Uterus (tissue), 4 donors: ENCODE results near the gene PRRC2A. TPM values are rescaled to one million over a fixed set of nuclear protein-coding genes. Genes with fewer than 3 reads are reported as not detected.
A peak's percentile ranks its signal among the peaks of the same experiment; 100 is the strongest.

Experiments used
- DNase-seq, 2 donors: peaks; one replicate each; pipeline ENCODE4 v3.0.0-alpha.2; 2019 to 2020
- H3K27ac ChIP-seq, 2 donors: fragments of 200-600 bp; sonication (generic); 1 replicate in 1 of 2; 2 replicates in 1 of 2; pipeline ENCODE4 v1.5.1; 2016 to 2018
- H3K27me3 ChIP-seq, 2 donors: fragments of 200-600 bp; sonication (generic); one replicate each; pipeline ENCODE4 v1.5.1; 2018 to 2019; ENCODE audit warnings: control low read depth in 1 of 2
- H3K36me3 ChIP-seq, 2 donors: fragments of 200-600 bp; sonication (generic); one replicate each; pipeline ENCODE4 v1.5.1; 2019; ENCODE audit warnings: control low read depth in 1 of 2
- H3K4me1 ChIP-seq, 2 donors: fragments of 200-600 bp; sonication (generic); one replicate each; pipeline ENCODE4 v1.5.1; 2018 to 2019; ENCODE audit warnings: control low read depth in 1 of 2
- H3K4me3 ChIP-seq, 2 donors: fragments of 200-600 bp; sonication (generic); 1 replicate in 1 of 2; 2 replicates in 1 of 2; pipeline ENCODE4 v1.5.1; 2018 to 2019; ENCODE audit warnings: mild to moderate bottlenecking in 1 of 2
- H3K9me3 ChIP-seq, 2 donors: fragments of 200-600 bp; sonication (generic); one replicate each; pipeline ENCODE4 v1.5.1; 2019; ENCODE audit warnings: control low read depth in 1 of 2
- POLR2A ChIP-seq, 2 donors: fragments of 450-650 bp; IDR thresholded peaks; one replicate each; pipeline ENCODE4 v1.6.1; 2016; ENCODE audit warnings: antibody characterized with exemption in 2 of 2, mild to moderate bottlenecking in 1 of 2, moderate library complexity in 1 of 2
- intact Hi-C: fragments of 100-400 bp; cut with DNase I; formaldehyde crosslinking; loops from one replicate; pipeline ENCODE4 v1.15.1; 2023; ENCODE audit warnings: low total_unique reads
- total RNA-seq, 4 donors: library from RNA; depleted of rRNA in 3 of 4; stranded (reverse); fragments of >200 nt in 3 of 4; gene quantifications; one replicate each; pipeline versions ENCODE4 v1.1.0 to v1.2.4, GENCODE V29; 2014 to 2023
- TF ChIP-seq, protein P1 (sequence below), 4 experiments: fragments of 200-600 bp in 2 of 4; fragments of 450-650 bp in 2 of 4; sonication (generic) in 2 of 4; IDR thresholded peaks; one replicate each; pipeline ENCODE4 v1.5.1; 2016 to 2019; ENCODE audit warnings: antibody characterized with exemption in 4 of 4, mild to moderate bottlenecking in 2 of 4, moderate library complexity in 1 of 4
- donor health status: DM: yes; HTN: yes; CAD: no.

PRRC2A gene
- total RNA-seq, 4 donors from 2014 or later, result 35.4 to 218 (median 48.0) TPM

- DNase-seq, result peak; percentile 98
- peak; percentile 79 to 80 for TF ChIP-seq POLR2A (IDR thresholded peaks at IDR 0.05)
- TF ChIP-seq, protein P1, sequence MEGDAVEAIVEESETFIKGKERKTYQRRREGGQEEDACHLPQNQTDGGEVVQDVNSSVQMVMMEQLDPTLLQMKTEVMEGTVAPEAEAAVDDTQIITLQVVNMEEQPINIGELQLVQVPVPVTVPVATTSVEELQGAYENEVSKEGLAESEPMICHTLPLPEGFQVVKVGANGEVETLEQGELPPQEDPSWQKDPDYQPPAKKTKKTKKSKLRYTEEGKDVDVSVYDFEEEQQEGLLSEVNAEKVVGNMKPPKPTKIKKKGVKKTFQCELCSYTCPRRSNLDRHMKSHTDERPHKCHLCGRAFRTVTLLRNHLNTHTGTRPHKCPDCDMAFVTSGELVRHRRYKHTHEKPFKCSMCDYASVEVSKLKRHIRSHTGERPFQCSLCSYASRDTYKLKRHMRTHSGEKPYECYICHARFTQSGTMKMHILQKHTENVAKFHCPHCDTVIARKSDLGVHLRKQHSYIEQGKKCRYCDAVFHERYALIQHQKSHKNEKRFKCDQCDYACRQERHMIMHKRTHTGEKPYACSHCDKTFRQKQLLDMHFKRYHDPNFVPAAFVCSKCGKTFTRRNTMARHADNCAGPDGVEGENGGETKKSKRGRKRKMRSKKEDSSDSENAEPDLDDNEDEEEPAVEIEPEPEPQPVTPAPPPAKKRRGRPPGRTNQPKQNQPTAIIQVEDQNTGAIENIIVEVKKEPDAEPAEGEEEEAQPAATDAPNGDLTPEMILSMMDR (IDR thresholded peaks at IDR 0.05), result peak in 3 of 4 experiments; percentile 20 to 28 (median 21)
- peak within 1 kb of the TSS; percentile 91 to 97 for H3K27ac ChIP-seq
- H3K27me3 ChIP-seq, result no peaks in the 10 kb centered on the region
- no peaks in the 10 kb centered on the region for H3K36me3 ChIP-seq
- H3K9me3 ChIP-seq, result no peaks in the 10 kb centered on the region
- peaks cover 8 to 16% of the 10 kb centered on the region in 2 donors for H3K4me1 ChIP-seq
- intact Hi-C loops, result no loop called here
- peak within 1 kb of the TSS; percentile 91 to 93 for H3K4me3 ChIP-seq
Observed at GRCh38 chr6:31665501-31666336, 45.2 kb downstream of the PRRC2A start, which contains the start of gene CSNK2B. CSNK2B (plus strand) TSS chr6:31666080; CDS start chr6:31666832, 752 bp downstream.

DNA sequence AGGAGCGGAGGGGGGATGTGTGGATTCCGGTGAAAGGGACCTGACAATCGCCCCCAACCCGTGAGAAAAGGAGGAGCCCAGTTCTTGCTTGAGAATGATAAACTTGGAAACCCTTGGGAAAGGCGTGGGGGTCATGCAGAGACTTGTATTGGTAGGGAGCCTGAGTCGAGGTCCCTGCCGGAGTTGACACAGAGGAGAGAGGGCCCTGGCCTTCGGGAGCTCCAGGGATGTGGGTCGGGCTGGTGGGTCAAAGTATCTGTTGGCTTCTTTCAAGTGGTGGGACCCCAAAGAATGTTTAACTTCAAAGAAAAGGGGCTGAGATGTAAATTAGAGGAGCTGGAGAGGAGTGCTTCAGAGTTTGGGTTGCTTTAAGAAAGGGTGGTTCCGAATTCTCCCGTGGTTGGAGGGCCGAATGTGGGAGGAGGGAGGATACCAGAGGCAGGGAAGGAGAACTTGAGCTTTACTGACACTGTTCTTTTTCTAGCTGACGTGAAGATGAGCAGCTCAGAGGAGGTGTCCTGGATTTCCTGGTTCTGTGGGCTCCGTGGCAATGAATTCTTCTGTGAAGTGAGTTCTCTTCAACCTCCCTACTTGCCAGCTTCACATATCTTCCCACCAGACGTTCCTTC is 45.9 kb downstream of the PRRC2A start:
- Histone ChIP-seq H3K36me3 (no peaks in the 10 kb centered on the region), H3K9me3 (no peaks in the 10 kb centered on the region), H3K27me3 (no peaks in the 10 kb centered on the region), H3K4me3 (peak overlapping the region; percentile 91 to 93), H3K27ac (peak overlapping the region; percentile 91 to 97), H3K4me1 (peaks cover 8 to 16% of the 10 kb centered on the region in 2 donors)
- DNase-seq, result no peak
- TF ChIP-seq, protein P1 (IDR thresholded peaks at IDR 0.05), result no peak
- TF ChIP-seq POLR2A (IDR thresholded peaks at IDR 0.05), result no peak
- intact Hi-C loops, result no loop called here

DNA sequence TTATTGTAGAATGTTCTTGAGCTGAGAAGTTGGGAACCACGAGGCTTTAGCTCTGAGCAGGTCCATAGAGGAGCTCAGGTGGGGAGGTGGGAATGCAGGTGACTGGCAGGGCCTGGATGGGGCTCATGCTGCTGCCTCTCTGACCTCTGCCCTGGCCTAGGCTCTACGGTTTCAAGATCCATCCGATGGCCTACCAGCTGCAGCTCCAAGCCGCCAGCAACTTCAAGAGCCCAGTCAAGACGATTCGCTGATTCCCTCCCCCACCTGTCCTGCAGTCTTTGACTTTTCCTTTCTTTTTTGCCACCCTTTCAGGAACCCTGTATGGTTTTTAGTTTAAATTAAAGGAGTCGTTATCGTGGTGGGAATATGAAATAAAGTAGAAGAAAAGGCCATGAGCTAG is 49.2 kb downstream of the PRRC2A start, which contains the start of gene LY6G5B:
Gene LY6G5B (plus strand): TSS at position 301 of the 400 bp plus-strand sequence. CDS start 975 bp downstream, outside the sequence.
- H3K9me3 ChIP-seq, result no peaks in the 10 kb centered on the region
- peaks cover 8 to 10% of the 10 kb centered on the region in 2 donors for H3K4me1 ChIP-seq
- no peak for TF ChIP-seq POLR2A (IDR thresholded peaks at IDR 0.05)
- TF ChIP-seq, protein P1 (IDR thresholded peaks at IDR 0.05), result no peak
- DNase-seq, result no peak
- H3K27ac ChIP-seq, result no peak within 1 kb of the TSS
- no peaks in the 10 kb centered on the region for H3K27me3 ChIP-seq
- H3K4me3 ChIP-seq, result no peak within 1 kb of the TSS
- intact Hi-C loops, result no loop called here
- H3K36me3 ChIP-seq, result no peaks in the 10 kb centered on the region

DNA sequence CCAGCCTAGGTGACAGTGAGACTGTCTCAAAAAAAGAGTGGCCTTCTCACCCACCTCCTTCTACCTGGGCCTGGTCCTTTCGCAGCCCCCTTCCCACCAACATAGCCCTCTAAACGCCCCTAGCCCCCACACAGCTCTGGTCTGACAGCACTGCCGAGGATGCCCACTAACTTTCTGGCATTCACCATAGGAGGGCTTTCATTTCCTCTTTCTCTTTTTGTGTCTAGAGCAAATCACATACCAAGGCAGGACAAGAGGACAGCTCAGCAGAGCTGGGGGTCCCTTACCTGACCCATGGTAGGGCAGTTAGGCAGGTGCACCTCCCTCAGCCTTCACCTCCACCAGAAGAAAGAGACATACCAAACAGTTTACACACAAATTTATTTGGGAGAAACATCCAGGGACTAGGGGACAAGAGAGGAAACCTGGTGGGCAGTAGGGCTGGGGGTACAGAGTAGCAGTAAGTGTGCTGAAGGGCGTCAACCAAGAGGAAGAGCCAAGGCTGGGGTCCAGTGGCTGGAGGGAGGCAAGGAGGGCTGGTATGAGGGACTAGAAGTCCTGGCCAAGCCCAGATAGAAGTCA is 55.9 kb downstream of the PRRC2A start:
- no peak for TF ChIP-seq POLR2A (IDR thresholded peaks at IDR 0.05)
- TF ChIP-seq, protein P1 (IDR thresholded peaks at IDR 0.05), result no peak
- H3K27me3 ChIP-seq, result no peaks in the 10 kb centered on the region
- intact Hi-C loops, result no loop called here
- DNase-seq, result no peak
- H3K4me3 ChIP-seq, result no peak overlapping the region
- peaks cover 0 to 4% of the 10 kb centered on the region in 2 donors for H3K4me1 ChIP-seq
- no peaks in the 10 kb centered on the region for H3K9me3 ChIP-seq
- H3K36me3 ChIP-seq, result no peaks in the 10 kb centered on the region
- H3K27ac ChIP-seq, result no peak overlapping the region
